ENCODE data around the gene NFKBIL1.
"Not testable (repeated sequence)": the region's sequence is repeated elsewhere in the genome, so short reads cannot be mapped to it uniquely, and the experiment has no call there.

DNA sequence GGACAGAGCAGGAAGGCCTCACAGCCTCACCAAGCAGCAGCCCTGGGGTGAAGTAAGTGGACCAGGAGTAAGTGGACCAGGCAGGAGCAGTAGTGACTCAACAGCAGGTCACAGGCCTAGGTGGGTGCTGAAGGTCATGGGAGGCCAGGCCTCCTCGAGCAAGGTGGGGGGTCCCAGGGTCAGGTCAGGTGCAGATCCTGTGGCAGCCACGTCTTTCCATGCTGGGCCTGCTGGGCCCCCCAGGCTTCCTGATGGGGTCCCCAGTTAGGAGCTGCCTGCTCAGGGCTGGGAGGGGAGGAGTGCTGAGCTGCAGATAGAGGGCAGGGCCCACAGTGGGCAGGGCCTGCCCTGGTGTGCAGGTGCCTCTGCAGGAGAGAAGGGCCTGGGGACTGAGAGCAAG is 38.4 kb upstream of the NFKBIL1 start:
- TF ChIP-seq, protein P1, sequence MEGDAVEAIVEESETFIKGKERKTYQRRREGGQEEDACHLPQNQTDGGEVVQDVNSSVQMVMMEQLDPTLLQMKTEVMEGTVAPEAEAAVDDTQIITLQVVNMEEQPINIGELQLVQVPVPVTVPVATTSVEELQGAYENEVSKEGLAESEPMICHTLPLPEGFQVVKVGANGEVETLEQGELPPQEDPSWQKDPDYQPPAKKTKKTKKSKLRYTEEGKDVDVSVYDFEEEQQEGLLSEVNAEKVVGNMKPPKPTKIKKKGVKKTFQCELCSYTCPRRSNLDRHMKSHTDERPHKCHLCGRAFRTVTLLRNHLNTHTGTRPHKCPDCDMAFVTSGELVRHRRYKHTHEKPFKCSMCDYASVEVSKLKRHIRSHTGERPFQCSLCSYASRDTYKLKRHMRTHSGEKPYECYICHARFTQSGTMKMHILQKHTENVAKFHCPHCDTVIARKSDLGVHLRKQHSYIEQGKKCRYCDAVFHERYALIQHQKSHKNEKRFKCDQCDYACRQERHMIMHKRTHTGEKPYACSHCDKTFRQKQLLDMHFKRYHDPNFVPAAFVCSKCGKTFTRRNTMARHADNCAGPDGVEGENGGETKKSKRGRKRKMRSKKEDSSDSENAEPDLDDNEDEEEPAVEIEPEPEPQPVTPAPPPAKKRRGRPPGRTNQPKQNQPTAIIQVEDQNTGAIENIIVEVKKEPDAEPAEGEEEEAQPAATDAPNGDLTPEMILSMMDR (IDR thresholded peaks at IDR 0.05), result not testable (repeated sequence)
- not testable (repeated sequence) for TF ChIP-seq ZFX (IDR thresholded peaks at IDR 0.05; ENCODE audit: borderline replicate concordance)
